HG03442 (cell line): Measurements from ENCODE around the gene CNTN5.
"Not testable (repeated sequence)": the region's sequence is repeated elsewhere in the genome, so short reads cannot be mapped to it uniquely, and the experiment has no call there.

ENCODE experiments used
- ATAC-seq: cut with Tn5 transposase; IDR thresholded peaks from one replicate; pipeline ENCODE4 v1.9.1; 2021; ENCODE audit warnings: mild to moderate bottlenecking, moderate library complexity; ENCODE audit not compliant: unreplicated experiment

The CNTN5 gene

DNA sequence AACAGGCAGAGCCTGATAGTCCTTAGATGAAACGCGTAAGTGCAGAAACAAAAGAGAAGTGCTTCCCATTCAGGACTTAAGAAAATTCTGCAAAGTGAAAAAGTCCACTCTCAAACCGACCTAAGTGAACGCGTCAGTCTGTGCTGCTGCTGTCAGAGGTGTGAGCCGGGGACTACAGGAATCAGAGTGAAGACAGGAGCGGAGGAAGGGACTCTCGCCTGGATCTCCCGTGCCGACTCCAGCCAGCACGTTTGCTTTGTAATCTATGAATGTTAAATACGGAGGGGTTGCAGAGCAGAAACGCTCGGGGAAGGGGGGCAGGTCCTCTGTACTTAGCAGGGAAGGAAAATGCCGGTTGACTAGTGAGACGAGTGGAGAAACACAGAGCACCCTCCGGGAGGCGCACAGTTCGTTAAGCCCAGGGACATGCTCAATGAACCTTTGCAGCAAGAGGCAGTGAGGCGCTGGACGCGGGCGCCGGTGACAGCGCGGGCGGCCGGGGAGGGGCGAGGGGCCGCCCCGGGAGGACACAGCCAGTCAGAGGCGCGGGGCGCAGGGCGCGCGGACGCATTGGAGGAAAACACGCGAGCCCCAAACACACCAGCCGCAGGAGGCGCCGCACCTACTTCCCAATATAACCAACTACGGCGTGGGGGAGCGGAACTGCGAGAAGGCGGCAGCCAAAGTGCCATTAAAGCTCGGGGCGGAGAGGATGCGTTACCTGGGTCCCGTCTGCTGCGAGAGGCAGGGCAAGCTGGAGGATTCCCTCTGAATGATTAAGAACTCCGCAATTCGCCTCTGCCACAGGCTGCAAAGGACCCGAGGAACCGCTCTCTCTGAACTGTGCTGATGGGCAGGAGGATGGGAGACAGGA is at the start of gene CNTN5:
TSS of gene CNTN5 (plus strand) at position 598 of the 874 bp plus-strand sequence.
- ATAC-seq, result no peak

GRCh38 chr11:98979205-98979604 is 41.5 kb upstream of the CNTN5 start:
- no peak for ATAC-seq

DNA sequence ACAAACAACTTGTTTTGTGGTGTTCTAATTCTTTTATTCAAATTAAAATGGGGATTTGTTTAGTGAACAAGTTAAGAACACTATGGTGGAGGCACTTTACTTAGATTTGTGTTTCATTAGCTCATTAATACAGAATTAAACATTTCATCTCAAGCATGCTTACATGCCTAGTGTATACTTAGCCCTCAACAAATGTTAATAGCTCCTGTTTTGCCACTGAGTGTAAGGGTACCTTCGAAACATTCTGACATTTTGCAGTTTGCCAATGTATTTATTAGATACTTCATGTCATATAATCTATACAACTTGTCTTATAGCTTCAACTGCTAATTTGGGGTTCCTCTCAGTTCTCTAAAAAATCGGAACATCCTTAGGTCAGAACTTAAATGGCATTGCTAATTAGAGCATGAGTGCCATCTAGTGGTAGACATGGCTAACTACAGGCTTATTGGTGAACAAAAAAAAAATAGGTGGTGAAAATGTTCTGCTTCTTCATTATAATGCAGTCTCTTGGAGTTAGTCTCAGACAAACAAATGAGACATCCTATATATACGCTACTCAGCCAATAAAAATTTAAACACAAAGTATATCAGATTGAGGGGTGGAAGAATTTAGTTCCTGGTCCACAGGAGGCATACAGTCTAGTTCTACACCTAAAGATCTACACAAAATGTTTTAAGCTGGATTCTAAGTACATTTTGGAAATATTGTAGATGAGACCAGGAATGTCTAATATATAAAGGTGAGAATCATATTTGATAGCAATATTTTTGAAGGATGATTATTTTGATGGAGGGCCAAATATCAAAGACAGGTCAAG is 4.9 kb upstream of the CNTN5 start:
- ATAC-seq, result peak; percentile 61

- ATAC-seq, result no peak
These were observed 1.1 kb upstream of the CNTN5 start for GRCh38 chr11:99019696-99020095.

GRCh38 chr11:99037057-99037456 is 16.3 kb downstream of the CNTN5 start:
- no peak for ATAC-seq

- ATAC-seq, result no peak
These were observed 42.6 kb downstream of the CNTN5 start for GRCh38 chr11:99063331-99063730.

DNA sequence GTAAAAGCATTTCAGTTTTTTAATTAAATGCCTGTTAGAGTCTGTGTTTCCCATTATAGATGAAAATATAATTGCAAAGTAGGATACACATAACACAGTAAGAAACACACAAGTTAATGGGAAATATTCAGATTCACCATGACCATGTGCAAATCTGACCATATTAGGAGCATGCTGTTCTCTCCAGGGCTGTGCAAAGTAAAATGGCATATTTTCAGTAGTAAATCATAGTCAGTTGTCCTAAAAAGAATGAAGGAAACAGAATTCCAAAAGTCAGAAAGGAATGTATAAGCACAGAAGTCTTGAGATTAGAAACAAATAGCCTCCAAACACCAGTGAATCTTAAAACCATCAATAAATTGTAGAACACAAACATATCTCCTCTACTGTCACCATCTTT is 44.4 kb downstream of the CNTN5 start:
- no peak for ATAC-seq

- no peak for ATAC-seq
These were observed 46.0 kb downstream of the CNTN5 start for GRCh38 chr11:99066618-99067317.

GRCh38 chr11:99068832-99069231 is 48.1 kb downstream of the CNTN5 start:
- peak; percentile 48 for ATAC-seq

DNA sequence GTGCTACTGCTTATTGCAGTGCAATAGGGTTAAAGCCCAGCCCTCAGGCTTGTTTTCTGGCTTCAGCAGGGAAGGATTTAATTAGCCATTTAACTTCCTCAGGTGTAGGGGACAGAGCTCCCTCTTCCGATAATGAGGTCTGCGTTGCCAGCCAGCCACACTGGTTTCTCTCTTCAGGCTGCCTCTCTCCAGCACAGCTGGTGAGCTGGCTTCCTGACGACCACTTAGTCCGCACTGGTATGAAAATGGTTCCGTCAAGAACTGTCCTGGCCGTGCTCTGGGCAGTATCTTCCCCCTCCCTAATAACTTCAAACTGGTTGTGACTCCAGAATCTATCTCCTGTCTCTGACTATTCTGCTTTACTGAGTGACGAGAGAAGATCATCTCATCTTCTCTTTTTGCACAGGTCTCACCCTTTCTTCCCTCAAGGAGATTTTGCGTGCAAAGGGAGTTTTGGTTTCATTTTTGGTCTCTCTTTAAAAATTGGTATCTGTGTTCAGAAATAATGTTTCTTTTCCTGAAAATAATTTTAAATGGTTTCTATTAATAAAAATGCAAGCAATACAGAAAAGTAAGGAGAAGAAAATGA is 49.2 kb downstream of the CNTN5 start:
- peak; percentile 70 for ATAC-seq

DNA sequence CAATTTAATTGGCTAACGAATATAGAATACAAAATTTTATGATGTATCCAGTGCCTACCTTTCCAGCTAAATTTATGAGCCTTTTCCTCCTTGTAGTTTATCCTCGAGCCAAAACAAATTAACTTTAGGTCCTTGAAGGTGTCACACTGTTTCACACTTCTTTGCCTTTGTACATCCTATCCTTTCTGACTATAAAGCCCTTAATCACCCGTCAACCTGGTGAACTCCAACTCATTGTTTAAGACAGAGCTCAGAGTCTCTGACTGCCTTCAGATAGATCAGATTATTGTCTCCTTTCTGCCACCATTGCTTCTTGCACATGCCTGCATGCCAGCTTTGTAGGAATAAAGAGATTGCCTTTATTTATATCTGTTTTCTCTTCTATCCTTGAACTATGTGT is 58.8 kb downstream of the CNTN5 start:
- ATAC-seq, result no peak

DNA sequence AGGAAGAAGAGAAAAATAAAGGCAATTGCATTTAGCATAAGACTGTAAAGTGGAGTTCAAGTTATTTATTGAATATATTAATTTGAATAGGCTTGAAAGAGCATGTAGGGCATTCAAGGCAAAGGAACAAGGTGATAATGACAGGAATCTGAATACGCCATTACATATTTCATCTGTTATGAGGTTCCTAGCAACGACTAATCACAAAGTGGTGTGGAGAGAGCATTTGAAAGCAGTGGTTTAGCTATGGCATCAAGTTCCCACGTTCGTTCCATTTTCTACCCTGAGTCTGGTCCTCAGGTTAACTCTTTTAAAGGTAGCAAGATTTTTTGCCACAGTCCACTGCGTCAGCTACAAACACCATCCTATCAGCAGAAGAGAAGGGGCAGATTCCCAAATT is 59.4 kb downstream of the CNTN5 start:
- no peak for ATAC-seq

DNA sequence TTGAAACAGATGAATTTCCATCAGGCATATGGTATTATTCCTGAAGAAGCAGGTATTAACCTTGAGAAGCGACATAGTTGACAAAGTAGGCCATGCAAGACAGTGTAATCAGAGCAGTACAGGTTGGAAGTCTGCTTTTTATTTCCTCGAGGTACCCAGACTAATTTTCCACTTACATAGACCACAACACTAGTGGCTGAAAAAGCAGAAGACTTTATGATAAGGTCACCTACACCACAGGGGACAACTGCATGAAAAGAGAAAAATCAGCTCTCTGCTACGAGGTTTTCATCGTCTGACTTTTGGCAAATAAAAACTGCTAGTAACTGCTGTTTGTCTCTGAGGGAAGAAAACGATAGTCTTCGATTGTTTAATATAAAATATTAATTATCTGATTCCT is 77.5 kb downstream of the CNTN5 start:
- no peak for ATAC-seq

GRCh38 chr11:99098751-99099150 is 78.0 kb downstream of the CNTN5 start:
- ATAC-seq, result peak; percentile 95

GRCh38 chr11:99117603-99118002 is 96.9 kb downstream of the CNTN5 start:
- ATAC-seq, result no peak

GRCh38 chr11:99133862-99134261 is 113.1 kb downstream of the CNTN5 start:
- not testable (repeated sequence) for ATAC-seq

DNA sequence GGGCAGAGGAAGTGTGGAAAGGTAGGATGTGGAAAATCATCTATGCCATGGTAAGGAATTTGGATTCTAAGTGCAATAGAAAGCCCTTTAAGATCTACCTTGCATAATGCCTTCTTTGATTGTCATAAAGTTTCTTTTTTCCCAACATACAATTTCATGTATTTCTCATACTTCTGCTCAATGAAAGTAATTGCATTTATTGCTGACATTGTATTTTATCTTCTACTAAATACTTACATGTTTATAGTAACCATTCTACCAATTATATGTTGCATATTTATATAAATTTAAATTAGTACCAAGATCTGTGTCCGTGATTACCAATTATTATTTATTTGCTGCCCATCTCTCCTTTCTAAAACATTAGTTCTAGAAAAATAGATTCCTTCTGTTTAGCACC is 114.8 kb downstream of the CNTN5 start:
- no peak for ATAC-seq

GRCh38 chr11:99142237-99142636 is 121.5 kb downstream of the CNTN5 start:
- no peak for ATAC-seq

GRCh38 chr11:99148352-99148751 is 127.6 kb downstream of the CNTN5 start:
- peak; percentile 42 for ATAC-seq

DNA sequence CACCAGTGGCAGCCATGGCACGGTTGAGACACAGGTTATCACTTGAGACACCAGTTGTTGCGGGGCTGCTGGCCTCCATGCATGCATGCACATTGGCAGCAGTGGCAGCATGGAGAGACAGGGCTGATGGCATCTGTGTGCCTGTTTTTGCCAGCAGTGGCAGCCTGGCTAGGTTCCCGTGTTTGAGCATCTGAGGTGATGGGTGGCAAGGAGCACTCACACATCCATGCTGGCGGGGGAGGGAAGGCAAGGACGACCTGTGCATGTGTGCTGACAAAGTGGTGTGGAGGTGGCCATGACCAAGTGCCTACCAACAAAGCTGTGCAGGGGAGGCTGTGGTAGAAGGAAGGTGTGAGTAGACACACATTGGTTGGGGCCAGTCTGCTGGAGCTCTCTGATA is 133.5 kb downstream of the CNTN5 start:
- ATAC-seq, result no peak

DNA sequence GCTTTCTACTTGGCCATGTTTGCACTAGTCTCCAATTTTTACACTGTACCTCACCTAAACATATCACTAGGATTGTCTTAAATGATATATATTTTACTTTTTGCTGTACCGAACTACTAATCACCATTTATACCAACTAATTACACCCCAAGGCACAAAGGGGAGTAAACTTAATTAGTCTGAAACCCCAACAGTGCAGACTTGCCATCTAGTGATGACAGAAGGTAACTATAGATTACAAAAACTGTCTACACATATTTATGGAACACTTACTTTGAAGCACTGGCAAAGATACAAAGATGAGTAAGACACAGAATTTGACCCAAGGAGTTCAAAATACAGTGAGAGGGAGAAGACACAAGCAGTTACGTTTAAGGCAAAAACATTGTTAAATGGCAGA is 139.7 kb downstream of the CNTN5 start:
- ATAC-seq, result no peak
